ENCODE data around the gene PRSS36. TPM values are rescaled to one million over a fixed set of nuclear protein-coding genes. Genes with fewer than 3 reads are reported as not detected.
"Not testable (repeated sequence)": the region's sequence is repeated elsewhere in the genome, so short reads cannot be mapped to it uniquely, and the experiment has no call there.

Gene PRSS36
- total RNA-seq, 1 experiment from 2014 or later, result 4.1 TPM

GRCh38 chr16:31177136-31177535 is 27.3 kb upstream of the PRSS36 start:
- peaks cover 13% of the 10 kb centered on the region for H3K4me1 ChIP-seq (replicated peaks; ENCODE audit: insufficient read depth)
- TF ChIP-seq CTCF (conservative IDR thresholded peaks at IDR 0.05), result no peak

GRCh38 chr16:31170048-31170447 is 20.2 kb upstream of the PRSS36 start:
- DNase-seq; POLR2A ChIA-PET (ENCODE audit: unreplicated experiment); intact Hi-C loops (cut with micrococcal nuclease; ENCODE audit: unreplicated experiment); CTCF ChIA-PET; H3K9me2 ChIP-seq (ENCODE audit: insufficient read depth); H2AFZ ChIP-seq; H3K9me3 ChIP-seq (ENCODE audit: insufficient read depth, low read depth); BruUV-seq (replicated peaks); H3K79me2 ChIP-seq (ENCODE audit: low read depth); H3K27me3 ChIP-seq (ENCODE audit: insufficient read depth, low read depth); H3K4me2 ChIP-seq; H3K27ac ChIP-seq; H4K20me1 ChIP-seq (ENCODE audit: insufficient read depth); H3K36me3 ChIP-seq (ENCODE audit: low read depth); H3K4me3 ChIP-seq: not testable (repeated sequence)
- peaks cover 21% of the 10 kb centered on the region; the same call in 1 of the 2 replicates for H3F3A ChIP-seq (ENCODE audit: insufficient read depth, low read depth)
- H3K4me1 ChIP-seq (replicated peaks; ENCODE audit: insufficient read depth), result peaks cover 25% of the 10 kb centered on the region

More at GRCh38 chr16:31177136-31177535, 27.3 kb upstream of the PRSS36 start:
- no peaks in the 10 kb centered on the region for H3K9me3 ChIP-seq (ENCODE audit: insufficient read depth, low read depth)
- peaks cover 31% of the 10 kb centered on the region for H3K79me2 ChIP-seq (ENCODE audit: low read depth)
- ChIA-PET CTCF (no interaction called here), POLR2A (ENCODE audit: unreplicated experiment) (interaction anchor here (0.5 to 0.6 kb wide), 2 partner anchors 264 to 527 kb away, joined by 4 to 5 read pairs; no protein-coding TSS in a partner anchor)
- no TSS peak for BruUV-seq (replicated peaks)
- peaks cover 8% of the 10 kb centered on the region; the same call in 1 of the 2 replicates for H3F3A ChIP-seq (ENCODE audit: insufficient read depth, low read depth)
- DNase-seq, result no peak
- no peaks in the 10 kb centered on the region for H3K27me3 ChIP-seq (ENCODE audit: insufficient read depth, low read depth)
- no peak overlapping the region for H2AFZ ChIP-seq
- H3K27ac ChIP-seq, result no peak overlapping the region
- intact Hi-C loops (cut with micrococcal nuclease; ENCODE audit: unreplicated experiment), result no loop called here
- H4K20me1 ChIP-seq (ENCODE audit: insufficient read depth), result peaks cover 18% of the 10 kb centered on the region
- H3K9me2 ChIP-seq (ENCODE audit: insufficient read depth), result no peaks in the 10 kb centered on the region
- no peak overlapping the region for H3K4me3 ChIP-seq
- no peak overlapping the region for H3K4me2 ChIP-seq
- peaks cover 10% of the 10 kb centered on the region for H3K36me3 ChIP-seq (ENCODE audit: low read depth)

- ChIA-PET POLR2A (ENCODE audit: unreplicated experiment) (no interaction called here), CTCF (no interaction called here)
- H3F3A ChIP-seq (ENCODE audit: insufficient read depth, low read depth), result peaks cover 21% of the 10 kb centered on the region; the same call in 1 of the 2 replicates
- no peaks in the 10 kb centered on the region for H3K36me3 ChIP-seq (ENCODE audit: low read depth)
- H2AFZ ChIP-seq, result no peak overlapping the region
- no peaks in the 10 kb centered on the region for H3K9me3 ChIP-seq (ENCODE audit: insufficient read depth, low read depth)
- H3K27ac ChIP-seq, result no peak overlapping the region
- peaks cover 25% of the 10 kb centered on the region for H3K4me1 ChIP-seq (replicated peaks; ENCODE audit: insufficient read depth)
- H3K4me3 ChIP-seq, result no peak overlapping the region
- intact Hi-C loops (cut with micrococcal nuclease; ENCODE audit: unreplicated experiment), result no loop called here
- no peaks in the 10 kb centered on the region for H3K27me3 ChIP-seq (ENCODE audit: insufficient read depth, low read depth)
- no peaks in the 10 kb centered on the region for H4K20me1 ChIP-seq (ENCODE audit: insufficient read depth)
- H3K9me2 ChIP-seq (ENCODE audit: insufficient read depth), result no peaks in the 10 kb centered on the region
- peak overlapping the region; percentile 11; the same call in 1 of the 2 replicates for H3K4me2 ChIP-seq
- TF ChIP-seq CTCF (conservative IDR thresholded peaks at IDR 0.05) (no peak), EZH2 (IDR thresholded peaks at IDR 0.05; ENCODE audit: low read depth) (no peak)
- no peaks in the 10 kb centered on the region for H3K79me2 ChIP-seq (ENCODE audit: low read depth)
- BruUV-seq (replicated peaks), result no TSS peak
- DNase-seq, result peak; percentile 61 to 87
These were observed 19.0 kb upstream of the PRSS36 start for GRCh38 chr16:31168848-31169247.

GRCh38 chr16:31167315-31167714 is 17.4 kb upstream of the PRSS36 start:
- TF ChIP-seq CTCF (conservative IDR thresholded peaks at IDR 0.05), result no peak
- TF ChIP-seq EZH2 (IDR thresholded peaks at IDR 0.05; ENCODE audit: low read depth), result no peak
- no TSS peak for BruUV-seq (replicated peaks)
- H3K79me2 ChIP-seq (ENCODE audit: low read depth), result no peaks in the 10 kb centered on the region
- no peak overlapping the region for H3K4me3 ChIP-seq
- H3K9me3 ChIP-seq (ENCODE audit: insufficient read depth, low read depth), result no peaks in the 10 kb centered on the region
- H3K9me2 ChIP-seq (ENCODE audit: insufficient read depth), result no peaks in the 10 kb centered on the region
- no peak for DNase-seq
- no peak overlapping the region for H3K4me2 ChIP-seq
- H3K4me1 ChIP-seq (replicated peaks; ENCODE audit: insufficient read depth), result peaks cover 25% of the 10 kb centered on the region
- ChIA-PET POLR2A (ENCODE audit: unreplicated experiment) (no interaction called here), CTCF (no interaction called here)
- no peaks in the 10 kb centered on the region for H4K20me1 ChIP-seq (ENCODE audit: insufficient read depth)
- no peaks in the 10 kb centered on the region for H3K27me3 ChIP-seq (ENCODE audit: insufficient read depth, low read depth)
- peaks cover 21% of the 10 kb centered on the region; the same call in 1 of the 2 replicates for H3F3A ChIP-seq (ENCODE audit: insufficient read depth, low read depth)
- H3K36me3 ChIP-seq (ENCODE audit: low read depth), result no peaks in the 10 kb centered on the region
- H3K27ac ChIP-seq, result no peak overlapping the region
- intact Hi-C loops (cut with micrococcal nuclease; ENCODE audit: unreplicated experiment), result no loop called here
- no peak overlapping the region for H2AFZ ChIP-seq

Measured in PC-9 (cell line).